HL-60/S4 (cell line): ENCODE data around the gene MPDZ.

Experiments
- in situ Hi-C: fragments of 300-500 bp; cut with MboI; formaldehyde crosslinking; loops from 2 replicates; pipeline ENCODE4 v1.14.3; 2022; ENCODE audit warnings: low sequenced_read_pairs

The MPDZ gene

DNA sequence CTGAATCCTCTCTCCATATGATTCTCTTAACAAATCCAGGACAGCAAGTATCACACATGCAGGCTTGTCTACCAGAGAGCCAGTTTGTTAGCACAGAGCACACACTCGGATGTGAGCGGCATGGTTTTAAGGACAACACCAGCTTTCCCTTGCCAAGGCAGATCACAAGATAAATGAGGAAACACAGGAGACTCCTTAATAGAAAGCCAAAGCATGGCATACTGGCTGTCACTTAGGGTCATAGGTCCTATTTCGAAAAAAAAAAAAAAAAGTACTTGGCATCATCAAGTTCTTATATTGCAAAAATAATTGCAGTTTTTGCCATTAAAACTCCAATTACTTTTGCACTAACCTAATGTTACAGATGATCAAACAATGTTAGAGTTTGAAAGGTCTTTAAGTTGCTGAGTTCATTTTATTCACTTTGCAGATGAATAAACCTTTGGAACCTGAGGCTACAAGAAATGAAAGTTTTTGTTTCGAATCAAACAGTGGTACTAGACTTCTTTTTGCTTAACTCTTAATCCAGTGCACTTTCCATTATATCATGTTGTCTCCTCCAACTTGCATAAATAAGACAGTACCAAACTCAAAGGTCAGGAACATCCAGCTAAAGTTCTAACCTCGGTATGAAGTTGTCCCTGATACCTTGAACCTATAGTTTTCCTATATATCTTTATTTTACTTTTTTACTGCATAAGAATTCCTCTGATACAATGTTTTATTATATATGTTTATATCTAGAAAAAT lies 138.5 kb downstream of the MPDZ start:
- in situ Hi-C loops, result no loop called here

DNA sequence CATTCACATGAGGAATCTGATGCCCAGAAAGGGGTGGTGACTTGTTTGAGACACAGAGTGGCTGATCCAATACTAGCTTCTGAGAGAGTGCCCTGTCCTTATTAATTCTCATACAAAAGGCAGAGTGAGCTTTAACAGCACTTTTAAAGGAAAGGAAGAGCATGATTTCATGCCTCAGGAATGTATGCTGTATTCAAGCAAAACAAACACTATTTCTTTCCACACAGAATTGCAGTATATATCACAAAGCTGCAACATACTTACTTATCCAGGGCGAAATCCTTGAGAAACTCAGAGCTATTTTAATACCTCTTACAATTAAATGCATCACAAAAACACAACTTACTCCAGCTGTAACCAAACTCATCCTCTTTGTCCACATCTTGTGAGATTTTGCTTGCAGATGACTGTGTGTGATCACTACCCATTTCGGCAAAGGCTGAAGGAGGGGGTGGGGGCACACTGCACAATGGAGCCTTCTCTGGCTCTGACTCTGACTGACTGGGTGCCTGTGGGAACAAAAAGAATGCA lies 139.8 kb downstream of the MPDZ start:
- in situ Hi-C loops, result no loop called here

DNA sequence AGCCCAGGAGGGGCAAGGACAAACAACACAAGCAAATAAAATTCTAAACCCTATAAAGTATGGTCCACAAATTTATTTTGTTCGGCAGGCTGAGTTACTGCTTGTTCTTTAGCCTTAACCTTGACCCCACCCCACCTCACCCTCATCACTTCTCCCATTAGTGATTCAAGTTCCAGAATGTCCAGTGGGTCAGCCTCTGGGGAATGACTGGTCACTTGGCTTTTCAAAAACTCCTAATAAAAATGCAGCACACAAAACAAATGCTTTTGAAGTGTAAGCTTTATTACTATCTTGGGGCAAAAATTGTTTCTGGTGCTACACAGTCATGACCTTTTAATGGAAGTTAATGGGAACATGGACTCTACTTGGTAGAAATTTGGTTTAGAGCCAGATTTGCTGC lies 142.1 kb downstream of the MPDZ start:
- in situ Hi-C loops, result no loop called here

DNA sequence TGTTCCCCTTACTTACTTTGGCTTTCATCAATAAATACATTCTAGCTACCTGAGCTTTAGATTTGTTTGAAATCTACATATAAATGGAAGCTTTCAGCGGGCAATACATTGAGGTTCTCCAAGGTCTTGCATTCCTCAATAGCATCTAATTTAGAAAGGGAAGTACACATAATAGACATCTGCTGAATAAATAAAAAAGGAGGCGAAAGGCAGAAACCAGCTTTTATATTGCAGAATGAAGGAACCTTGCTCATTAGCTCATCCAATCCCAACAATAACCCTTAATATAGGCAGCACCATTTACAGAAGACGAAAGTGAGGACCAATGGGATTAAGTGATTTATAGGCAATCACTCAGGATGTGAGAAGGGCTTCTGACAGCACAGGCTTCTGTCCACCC lies 147.5 kb downstream of the MPDZ start:
- in situ Hi-C loops, result no loop called here

DNA sequence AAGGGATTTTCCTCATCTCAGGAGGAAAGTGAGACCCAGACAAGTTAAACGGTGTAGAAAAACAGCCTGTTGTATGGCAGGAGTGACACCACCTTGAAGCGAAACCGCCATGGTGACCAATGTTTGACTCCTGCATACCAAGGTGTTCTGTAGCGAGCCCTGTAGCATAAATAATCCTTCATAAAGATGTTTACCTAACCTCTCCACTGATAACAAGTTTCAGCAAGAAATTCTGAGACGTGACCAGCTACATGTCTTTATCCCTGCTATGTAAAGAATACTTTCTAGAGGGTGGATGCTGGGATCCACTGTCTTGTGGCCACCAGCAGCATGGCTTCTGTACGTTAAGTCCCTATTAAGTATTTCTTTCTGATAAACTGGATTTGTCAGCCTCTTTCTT lies 148.1 kb downstream of the MPDZ start:
- in situ Hi-C loops, result no loop called here

DNA sequence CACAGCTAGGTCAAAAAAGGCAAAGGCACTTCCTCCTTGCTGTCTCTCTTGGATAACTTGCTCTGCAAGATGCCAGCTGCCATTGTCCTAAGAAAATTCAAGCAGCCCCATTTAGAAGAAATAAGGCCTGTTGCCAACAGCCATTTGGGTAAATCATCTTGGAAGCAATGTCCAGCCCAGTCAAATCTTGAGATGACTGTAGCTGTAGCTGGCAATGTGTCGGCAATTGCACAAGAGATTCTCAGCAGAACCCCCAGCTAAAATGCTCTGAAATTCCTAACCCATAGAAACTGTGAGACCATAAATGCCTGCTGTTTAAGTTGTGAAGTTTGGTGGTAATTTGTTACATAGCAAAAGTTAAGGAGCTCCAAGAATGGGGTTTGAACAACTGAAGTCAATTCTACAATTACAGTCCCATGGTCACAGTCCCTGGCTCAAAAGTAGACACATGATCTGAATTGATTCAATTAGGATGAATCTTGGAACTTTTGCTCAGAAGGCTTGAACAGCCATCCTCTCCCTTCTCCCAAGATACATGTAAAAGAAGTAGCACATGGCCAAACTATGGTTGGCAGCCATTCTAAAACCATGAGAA lies 151.1 kb downstream of the MPDZ start:
- in situ Hi-C loops, result no loop called here

DNA sequence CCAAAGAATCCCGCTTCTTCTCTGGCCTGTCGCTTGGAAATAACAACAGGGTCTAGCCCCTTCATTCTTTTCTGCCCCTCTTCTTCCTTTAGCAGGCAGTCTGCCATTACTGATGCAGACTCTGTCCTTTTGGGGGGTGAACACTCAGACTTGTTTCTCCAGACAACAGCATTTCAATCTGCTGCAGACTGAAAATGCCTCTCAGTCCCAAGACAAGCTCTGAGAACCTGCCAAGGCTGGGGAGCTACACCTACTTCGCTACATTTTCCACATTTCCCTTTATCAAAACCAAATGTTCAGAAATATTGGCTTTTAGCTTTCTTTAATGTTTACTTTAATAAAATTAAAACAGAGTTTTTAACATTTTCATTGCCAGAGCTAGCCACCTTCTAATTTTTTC lies 152.4 kb downstream of the MPDZ start:
- in situ Hi-C loops, result no loop called here

DNA sequence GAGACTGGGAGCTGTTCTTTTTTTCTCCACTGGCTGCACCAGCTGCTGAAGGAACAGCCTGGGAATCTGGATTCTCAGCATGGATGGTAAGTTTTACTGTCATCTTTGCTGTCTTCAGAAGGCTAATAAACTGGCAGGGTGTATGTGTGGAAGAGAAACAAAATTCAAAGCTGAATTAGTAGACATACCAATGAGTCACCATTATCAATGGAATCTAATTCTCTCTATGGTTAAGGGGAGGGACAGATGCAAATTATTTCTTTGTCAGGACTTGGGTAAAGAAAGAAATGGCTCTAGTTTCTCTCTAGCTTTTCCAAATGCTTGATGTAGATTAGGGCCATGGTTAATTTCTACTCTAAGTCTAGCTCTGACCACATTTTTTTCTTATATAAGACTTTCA lies 154.2 kb downstream of the MPDZ start:
- in situ Hi-C loops, result no loop called here

DNA sequence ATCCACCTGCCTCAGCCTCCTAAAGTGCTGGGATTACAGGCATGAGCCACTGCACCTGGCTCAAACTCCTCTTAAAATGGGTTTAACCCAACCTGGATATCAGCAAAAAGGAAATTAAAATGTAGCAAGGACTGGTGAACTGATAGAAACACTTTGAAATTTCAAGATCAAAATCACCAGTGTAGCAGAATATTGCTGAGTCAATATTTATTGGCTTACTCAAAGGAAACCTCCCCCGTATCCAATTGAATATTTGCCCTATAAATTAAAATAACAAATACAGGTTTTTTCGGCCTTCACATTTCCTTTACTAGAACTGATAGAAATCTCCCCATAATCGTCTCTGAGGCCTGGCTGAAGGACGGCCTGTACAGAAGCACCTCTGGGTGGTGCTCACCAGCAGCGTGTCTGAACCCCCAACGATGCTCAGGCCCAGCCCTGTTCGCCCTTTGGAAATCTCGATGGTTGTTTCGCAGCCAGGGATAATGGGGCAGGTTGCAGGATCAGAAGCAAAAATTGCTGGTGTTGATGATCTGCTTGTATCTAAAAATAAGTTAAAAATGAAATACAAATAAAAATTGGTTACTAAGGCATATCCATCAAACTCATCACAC lies 156.6 kb downstream of the MPDZ start:
- in situ Hi-C loops, result no loop called here

DNA sequence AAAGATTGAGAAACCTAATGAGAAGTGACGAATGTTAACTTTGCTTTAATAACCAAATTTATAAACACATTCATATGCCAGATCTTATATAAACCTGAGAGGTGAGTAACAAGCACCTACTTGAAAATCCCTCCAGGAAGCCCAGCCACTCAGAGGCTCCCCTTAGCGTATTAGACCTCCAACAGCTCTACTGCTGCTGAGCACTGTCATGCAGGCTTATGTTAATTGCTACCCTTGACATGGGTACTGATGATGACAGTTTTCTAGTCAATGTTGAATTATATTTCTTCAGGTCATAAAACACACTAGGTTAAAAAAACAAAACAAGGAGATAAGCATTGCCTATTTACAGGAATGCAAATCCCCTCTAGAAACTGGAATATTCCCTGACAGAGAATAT lies 161.2 kb downstream of the MPDZ start:
- in situ Hi-C loops, result no loop called here

DNA sequence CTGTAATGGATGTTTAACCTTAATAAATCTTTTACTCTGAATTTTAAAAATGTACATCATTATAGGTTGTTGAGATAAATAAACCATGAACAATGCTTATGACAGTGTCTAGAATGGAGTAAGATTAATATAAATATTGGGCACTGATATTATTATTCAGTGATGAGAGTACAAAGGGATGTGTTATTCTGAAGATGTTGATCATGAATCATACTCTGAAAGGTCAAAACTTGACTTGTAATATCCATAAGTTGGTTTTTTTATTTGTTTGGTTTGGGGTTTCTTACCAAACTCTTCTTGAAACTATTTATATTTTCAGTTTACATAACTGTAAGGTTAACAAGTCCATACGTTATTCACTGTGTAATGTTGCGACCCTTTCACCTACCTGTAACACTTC lies 163.2 kb downstream of the MPDZ start:
- in situ Hi-C loops, result no loop called here

DNA sequence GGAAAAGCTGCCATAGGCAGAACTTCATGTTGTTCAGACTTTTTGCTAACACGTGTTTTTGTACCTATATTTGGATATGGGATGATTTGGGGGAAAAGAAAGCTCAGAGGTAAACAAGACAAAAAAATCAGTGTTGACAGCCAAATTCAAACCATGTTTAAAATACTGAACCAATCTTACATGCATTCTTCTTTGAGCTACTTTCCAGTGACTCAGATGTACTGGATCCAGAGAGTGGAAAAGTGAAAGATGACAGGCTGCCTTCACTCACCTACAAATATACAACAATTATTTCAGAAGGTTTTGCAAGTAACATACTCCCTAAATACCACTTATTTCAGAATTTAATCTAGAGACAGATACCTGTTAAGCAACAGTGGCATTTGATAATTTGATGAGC lies 165.7 kb downstream of the MPDZ start:
- in situ Hi-C loops, result no loop called here

DNA sequence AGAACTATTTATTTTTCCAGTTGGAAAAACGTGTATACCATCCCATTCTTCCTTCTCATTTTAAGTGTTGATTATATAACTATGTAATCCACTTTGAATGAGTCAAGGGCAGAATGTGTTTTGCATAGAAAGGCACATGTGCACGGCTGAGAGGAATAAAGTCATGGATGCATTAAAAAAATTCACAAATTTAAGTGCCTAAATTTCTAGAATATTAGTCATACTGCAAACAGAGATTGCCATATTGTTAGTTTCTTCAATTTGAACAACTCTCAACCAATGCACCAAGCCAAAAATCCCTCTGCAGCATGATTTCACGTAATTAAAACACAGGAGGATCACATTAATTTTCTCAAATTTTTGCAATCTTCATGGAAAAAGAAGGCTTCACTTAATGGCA lies 166.3 kb downstream of the MPDZ start:
- in situ Hi-C loops, result no loop called here

DNA sequence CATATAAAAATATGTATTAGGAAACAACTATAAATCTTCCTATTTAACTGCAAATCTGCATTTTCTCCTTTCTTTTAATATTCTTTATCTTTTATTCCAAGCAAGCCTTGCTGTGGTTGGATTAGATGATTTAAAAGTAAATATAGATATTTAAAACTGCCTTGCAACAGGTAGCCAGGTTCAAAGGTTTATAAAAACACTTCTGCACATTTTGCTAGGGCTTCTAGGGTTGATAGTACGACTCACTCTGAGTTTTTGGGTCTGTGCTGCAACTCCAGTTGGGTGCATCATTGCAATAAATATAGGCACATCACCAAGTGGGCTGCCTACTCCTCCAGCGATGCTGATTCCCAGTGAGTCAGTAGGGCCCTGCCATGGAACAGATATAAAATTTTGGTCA lies 167.7 kb downstream of the MPDZ start:
- in situ Hi-C loops, result no loop called here

DNA sequence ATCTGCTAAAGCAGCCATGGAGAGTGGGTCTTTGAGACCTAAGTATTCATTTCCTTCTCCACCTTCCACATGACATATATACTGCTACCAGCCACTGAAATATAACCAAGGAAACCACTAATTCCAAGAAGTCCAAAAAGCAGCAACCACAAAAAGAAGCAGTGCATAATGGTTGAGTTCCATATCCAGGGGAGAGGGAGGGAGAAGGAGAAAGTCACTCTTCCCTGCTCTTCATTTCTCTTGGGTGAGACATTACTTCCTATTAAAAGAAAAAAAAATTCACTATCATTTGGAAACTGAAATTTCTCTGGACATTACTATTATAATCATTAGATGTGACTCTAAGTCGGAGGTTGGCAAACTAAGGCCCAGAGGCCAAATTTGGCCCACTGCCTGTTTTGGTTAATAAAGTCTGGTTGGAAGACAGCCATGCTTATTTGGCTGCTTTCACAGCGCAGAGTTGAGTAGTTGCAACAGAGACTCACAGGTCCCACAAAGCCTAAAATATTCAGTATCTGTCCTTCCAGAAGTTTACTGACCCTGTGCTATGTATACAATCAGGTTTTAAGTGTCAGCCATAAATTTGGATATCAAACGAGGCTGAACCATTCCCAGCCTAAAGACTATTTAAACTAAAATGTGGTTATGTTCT lies 168.6 kb downstream of the MPDZ start:
- in situ Hi-C loops, result no loop called here

DNA sequence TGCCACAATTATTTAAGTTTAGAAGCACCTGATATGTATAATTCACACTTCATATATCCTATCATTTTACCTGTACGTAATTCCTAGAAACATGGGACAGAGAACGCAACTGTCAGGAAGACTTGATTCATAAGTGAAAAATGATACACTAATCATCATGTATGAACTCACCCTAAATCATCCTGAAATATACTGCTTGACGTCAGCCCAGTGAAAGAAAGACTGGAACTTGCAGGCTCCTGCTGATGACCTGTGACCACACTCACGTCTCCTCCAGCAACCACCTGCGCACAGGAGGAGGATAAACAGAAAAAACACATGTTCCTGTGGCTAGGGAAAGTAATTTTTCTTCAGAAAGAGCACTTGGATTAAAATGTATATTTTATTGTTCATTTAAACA lies 169.7 kb downstream of the MPDZ start:
- in situ Hi-C loops, result no loop called here

DNA sequence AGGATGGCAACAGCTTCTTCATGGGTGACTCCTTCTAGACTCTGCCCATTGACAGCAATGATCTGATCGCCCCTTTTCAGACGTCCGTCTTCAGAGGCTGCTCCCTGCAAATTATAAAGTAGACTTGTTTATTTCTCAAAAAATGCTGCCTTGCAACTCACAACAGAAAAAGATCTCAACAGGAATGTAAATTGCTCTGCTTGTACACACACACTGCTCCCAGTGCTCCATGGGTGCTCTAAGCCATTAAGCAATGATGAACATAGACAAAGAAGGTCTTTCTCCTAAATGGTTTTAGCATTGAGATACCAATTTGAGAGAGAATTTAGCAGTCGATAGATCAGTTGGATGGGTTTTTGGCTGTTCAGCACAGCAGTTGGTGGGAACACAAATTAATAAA lies 172.5 kb downstream of the MPDZ start:
- in situ Hi-C loops, result no loop called here

DNA sequence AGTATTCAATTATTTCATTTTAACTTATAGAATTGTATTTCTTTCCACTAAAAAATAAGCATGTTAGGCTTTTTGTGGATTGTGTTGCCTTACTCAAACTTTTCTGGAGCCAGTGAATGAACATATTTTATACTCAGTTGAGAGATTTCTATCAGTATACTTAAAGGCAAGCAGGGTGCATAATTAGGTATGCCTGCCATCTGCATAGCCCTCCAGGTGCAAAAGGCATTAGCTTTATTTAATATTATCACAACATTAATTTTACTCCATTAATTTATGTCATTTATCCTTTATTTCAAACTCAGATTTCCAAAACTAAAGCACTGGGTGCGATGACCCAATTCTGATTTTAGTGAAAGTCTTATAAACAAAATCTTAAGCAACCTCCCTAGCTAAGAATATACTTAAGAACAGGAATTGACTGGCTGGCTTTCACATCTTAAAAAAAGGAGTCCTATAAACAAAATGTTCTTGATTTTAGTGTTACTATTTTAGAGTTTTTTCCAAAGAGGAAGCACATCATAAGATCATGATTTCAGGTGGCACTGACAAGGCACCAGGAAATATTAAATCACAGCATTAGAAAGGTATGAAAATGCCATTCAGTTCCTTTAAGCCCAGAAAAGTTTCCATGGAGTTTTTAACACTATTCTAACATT lies 178.4 kb downstream of the MPDZ start:
- in situ Hi-C loops, result no loop called here

DNA sequence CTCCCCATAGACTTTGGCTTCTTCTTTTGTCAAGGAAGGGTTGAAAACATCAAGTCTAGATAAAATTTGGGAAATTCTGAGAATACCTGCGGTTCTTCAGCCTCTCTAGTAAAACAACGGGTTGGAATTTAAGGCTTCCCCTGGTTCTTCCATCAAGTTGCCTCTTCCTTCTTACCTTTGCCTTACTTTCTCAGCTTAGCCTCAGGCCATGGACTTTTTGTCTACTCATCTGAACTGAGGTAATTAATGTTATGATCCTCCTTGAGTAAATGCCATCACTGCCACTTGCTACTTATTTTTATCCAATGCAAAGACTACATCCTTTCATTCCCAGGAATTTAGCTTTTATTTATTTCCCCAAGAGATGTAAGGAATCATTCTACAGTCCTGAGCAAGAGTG lies 184.4 kb downstream of the MPDZ start:
- in situ Hi-C loops, result no loop called here

DNA sequence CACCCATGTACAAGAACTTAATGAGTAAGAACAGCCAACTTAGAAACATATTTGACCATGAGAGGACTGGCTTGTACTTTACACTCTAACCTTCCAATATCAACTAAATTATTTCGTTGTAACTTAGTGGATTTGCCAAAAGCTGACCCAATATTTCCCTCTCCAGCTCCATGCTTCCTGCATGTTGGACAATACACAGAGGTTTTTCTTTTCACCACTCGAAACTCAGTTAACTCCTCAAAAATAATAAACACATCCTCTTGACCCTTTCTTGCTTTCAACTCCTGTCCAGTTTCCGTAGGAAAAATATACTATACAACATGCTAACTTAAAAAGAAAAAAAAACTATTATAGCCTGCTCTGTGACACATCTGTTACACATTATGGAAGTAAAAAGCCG lies 188.9 kb downstream of the MPDZ start:
- in situ Hi-C loops, result no loop called here

DNA sequence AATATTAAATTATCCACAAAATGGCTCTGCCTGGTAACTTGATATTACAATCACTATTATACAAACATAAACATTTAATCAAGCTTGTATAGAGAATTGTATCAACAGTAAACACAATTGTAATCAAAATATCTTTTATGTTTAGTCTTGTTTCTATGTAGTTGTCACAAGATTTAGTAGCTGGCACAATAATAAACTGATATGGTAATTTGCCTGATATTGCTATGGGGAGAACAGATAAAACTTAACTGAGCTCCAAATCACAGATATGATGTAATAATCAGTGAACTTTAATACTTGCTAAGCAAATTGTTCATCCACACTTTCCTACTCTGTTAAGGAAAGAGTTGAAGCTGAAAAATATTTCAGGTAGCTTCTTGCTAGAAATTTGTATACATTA lies 189.8 kb downstream of the MPDZ start:
- in situ Hi-C loops, result no loop called here
